A172 (cell line): ENCODE measurements around the gene CCDC175. TPM values are rescaled to one million over a fixed set of nuclear protein-coding genes. Genes with fewer than 3 reads are reported as not detected.

Source experiments
- DNase-seq: peaks from one replicate; pipeline ENCODE4 v3.0.0-alpha.2; 2015; ENCODE audit warnings: low spot score
- total RNA-seq: library from RNA; depleted of rRNA; stranded (reverse); fragments of >200 nt; shearing (Covaris generic); gene quantifications from 2 replicates; pipeline ENCODE4 v1.2.3, GENCODE V29; 2014; rRNA removed

CCDC175 gene
- not detected in 2 replicates for total RNA-seq

DNA sequence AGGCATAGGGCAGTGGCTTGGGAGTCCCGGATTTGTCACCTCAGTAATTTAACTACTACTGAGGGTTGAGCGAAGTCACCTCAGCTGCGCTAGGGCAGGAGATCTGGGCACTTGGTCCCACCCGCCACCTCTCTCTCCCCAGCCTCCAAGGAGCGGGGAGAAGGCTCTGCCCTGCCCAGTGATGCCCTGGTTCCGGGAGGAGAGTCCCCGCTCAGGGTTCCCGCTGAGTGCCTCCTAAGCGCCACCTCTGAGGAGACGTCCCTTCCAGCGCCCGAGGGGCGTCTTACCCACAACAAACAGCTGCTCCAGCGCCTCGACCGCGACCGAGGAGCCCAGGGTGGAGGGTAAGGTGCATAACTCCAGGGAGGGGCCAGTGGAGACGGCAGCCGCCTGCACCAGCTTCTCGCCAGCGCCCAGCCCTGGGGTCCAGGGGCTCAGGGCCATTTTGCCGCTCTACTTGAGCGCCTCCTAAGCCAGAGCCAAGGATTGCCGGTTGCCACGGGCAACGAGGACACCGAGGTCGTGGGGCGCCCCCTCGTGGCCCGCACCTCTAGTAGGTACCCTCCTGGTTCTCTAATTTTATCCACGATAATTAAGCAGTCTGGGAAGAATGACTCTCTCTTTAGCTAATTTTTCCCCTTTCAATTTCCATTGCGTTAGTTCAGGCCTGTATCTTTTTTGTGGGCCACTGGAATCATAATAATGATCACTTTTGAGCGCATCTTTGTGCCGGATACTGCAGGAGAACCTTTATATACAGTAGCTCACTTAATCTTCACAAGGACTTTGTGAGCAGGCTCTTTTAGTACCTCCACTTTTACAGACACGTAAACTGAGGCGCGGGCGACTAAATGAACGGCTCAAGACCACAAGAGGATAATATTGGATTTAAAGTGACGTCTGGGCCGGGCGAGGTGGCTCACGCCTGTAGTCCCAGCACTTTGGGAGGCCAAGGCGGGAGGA lies at the start of gene CCDC175:
Gene CCDC175, minus strand, starts transcription at position 481 of the 963 bp plus-strand sequence. Its CDS starts 37 bp downstream, at position 444.
- DNase-seq: peak; percentile 69

DNA sequence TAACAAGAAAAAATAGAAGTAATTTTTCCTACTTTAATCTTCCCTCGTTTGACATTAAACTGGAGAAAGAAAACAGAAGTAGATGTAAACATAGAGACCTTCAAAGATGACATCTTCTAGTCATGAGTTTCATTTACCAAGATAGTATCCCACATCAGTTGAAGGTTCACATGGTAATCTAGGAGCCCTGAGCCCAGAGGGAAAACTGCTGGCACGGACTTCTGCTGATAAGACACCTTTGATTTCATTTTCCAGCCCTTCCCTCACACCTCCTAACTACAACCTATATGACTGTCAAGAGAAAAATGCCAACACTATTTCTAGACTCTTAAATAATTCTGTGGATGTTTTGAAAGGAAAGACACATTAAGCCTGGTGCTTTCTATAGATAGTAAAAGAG lies 46.0 kb upstream of the CCDC175 start:
- DNase-seq: no peak

DNA sequence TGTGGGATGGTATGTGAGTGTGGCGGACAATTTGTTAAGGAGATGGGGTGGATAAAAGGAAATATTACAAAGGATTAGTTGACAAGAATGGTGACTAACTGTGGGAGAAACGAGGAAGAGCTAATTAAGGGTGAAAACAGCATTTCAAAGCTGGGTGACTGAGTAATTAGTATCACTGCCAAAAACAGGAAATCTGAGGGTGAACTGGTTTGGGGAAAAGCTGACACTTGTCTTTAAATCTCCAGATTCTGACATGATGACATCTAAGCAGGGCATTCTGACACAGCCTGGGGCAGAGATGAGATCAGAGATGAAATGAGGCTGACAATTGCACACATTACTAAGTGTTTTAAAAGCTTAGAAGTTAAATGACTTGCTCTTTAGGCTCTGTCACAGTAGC lies 42.4 kb upstream of the CCDC175 start:
- DNase-seq: peak; percentile 20

DNA sequence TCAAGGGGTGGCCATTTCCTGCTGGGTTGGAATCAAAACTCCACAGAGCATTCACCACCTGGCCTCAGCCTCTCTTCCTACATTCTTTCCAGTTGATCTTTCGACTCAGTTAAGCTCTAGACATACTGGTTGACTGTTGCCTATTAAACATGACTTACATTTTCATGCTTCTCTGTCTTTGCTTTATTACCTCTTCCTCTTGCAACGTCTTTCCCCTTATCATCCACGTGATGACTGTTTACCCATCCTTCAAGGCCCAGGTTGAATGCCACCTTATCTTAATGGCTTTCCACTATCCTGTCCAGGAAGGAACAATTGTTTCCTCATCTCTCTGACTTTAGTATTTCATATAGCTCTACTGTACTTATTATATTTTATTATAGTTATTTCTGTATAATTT lies 24.4 kb upstream of the CCDC175 start:
- DNase-seq: no peak

DNA sequence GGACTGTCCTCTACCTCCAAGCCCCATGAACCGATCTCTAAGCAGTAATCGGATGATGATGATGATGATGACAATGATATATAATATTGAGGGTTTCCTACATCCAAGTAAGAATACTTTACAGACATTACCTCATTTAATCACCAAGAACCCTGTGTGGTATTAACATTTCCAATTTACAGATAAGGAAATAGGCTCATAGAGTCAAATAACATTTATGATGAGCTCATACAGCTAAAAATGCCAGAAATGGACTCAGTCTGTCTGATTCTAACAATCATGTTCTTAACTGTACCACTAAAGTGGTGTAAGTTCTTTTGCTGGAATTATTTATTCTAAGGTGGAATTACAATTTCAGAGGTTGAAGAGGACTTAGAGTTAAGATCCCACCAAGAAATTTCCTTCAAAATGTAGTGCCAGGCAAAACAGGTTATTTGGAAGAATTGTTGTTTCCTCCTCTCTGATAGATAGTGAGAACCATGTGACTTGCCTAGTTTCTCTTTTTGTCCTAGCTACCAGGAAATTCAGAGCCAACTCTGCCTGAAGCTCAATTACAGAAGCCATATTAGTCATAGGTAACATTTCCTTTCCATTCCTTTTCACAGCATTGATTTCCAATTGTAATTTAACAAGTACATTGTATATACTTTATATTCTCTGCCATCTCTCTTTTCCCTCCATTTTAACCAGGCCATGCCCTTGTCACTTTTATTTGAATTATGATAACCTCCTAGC lies 23.8 kb upstream of the CCDC175 start:
- no peak for DNase-seq

DNA sequence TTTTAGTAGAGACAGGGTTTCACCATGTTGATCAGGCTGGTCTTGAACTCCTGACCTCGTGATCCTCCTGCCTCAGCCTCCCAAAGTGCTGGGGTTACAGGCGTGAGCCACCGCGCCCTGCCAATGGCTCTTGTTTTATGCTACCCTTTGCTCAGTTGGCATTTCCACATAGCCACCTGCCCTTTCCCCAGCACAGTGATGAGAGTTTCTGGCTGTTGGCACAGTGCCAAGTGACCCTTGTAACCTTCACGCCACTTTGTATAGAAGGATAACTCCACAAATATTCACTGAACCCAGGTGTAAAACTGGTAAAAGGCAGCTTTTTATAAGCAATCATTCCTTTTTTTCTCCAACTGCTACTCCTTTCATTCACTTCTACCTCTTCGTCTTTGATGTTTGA lies 18.5 kb upstream of the CCDC175 start:
- no peak for DNase-seq

DNA sequence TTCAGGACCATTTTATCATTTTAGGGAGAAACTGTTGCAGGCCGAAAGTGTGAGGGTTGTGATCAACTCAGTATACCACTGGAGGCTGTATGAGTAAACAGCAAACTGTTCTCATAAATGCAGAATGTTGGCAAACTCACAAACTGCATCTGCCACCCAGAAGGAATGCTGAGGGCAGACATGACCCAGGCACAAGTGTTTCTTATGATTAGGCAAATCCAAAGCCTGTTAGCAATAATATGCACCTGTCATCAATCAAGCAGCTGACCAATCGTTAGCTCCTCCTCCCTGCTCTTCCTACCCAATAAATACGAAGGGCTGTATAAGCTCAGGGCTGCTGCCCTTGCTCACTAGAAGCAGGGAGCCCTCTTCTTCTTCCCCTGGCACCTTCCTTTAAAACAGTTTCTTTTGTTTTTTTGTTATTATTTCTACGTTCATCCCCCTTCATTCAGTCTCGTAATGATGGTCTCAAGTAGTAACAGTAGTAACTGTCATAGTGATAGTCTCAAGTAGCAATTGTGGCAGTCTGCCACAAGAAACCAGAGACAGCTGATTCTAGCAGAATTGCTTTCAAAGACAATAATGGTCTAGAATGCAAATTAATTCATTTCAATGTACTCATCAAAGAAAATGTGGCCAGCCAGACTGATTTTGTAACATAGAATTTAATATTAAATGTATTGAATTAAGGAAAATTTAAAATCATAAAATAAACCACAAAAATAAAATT lies 15.2 kb upstream of the CCDC175 start:
- no peak for DNase-seq

DNA sequence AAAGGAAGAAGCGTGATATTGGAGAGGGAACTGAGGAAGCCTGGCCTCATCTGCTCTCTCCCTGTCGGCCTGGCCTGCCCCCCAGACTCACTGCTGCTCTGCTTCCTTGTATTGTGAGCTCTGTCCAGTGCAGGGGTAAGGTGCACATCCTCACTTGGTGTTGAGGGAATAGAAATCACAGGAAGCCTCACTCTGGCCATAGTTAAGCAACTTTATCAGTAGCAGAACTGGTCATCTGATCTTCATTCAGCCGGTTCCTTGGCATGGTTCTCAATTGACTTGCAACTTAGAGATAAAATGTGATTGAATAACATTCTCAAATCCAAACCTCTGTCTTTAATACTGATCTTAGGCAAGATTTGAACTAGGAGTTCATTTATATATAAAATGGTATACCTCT lies 11.5 kb upstream of the CCDC175 start:
- DNase-seq: no peak

DNA sequence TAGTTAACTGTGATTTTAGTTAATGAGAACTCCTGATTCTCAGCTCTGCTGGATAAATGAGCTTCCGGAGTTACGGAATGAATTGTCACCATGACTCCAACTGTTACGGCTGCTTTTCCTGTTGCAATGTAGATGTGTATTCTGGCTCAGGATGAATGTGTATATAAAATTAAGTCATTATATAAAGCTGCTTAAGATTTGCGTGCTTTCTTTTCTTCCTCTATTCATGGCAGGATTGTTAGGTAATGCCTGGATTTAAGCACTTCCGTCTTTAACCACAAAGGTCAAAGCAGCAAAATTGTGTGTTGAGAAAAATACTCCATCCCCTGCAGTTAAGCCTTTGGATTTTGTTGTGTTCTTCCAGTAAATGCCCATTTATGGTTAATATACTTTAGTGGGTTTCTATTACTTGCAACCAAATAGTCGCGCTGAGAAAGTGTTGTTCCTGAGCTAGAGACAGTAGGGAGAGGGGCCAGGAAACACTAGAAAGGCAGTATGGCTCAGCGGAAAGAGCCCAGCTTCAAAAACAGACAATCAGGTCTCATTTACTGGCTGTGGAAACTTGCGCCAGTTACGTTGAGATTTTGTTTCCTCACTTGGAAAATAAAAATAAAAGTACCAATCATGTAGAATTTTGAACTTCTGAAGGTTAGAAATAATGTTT lies 9.4 kb upstream of the CCDC175 start:
- DNase-seq: peak; percentile 50

DNA sequence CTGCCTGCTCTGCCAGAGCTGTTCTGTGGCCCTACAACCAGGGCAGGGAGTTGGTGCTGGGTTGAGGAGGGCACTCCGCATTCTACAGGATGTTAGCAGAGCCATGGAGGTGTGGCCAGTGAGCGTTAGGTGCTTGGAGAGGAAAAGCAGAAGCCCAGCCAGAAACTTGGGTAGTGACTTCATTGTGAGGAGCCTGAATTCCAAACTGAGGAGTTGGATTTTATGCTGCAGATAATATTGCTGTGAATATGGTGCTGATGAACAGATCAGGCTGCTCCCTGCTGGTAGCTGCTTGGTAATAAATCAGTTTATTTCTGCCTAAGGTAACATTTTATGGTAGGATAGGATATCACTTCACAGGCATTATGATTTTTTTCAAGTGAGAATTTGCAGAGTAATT lies 7.1 kb upstream of the CCDC175 start:
- peak; percentile 41 for DNase-seq

DNA sequence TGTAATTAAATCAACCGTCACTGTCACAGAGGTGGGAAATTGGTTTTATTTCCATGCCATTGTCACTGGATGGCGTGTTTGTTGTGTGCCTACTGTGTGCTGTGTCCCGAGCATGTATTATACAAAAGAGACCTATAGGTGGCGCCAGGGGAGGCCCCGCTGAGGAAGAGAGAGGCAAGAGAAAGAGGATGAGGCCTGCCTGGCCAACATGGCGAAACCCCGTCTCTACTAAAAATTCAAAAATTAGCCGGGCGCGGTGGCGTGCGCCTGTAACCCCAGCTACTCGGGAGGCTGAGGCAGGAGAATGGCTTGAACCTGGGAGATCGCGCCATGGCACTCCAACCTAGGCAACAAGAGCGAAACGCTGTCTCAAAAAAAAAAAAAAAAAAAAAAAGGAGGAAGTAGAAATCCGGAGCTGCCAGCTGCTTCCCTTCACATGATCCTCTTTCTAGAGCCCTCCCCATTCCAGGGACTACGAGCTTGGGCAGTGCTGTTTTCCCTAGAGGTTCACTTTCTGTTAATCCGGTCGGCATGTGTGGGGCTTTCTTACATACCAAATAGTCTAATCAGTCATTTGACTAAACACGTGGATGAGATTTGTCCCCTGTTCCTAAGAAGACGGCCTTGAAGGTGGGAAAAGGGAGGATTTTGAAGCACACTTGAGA lies 6.4 kb upstream of the CCDC175 start:
- DNase-seq: no peak

DNA sequence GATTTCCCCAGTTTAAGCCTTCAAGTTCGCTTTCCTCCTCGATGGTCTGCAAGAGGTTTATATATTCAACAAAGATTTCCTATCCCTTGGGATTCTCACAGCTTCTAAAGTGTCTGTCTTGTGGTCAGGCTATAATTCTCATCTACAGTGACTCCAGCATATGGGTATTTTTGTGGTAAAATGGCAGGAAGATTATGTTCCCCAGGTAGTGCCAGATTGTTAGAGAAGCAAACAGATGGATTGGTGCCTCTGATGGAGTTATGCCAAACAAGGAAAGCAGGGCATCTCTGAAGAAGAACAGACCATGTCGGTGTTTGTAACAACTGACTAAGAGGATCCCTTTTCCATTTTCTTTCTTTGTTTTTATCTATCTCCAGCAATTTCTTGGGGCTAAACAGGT lies 5.5 kb upstream of the CCDC175 start:
- no peak for DNase-seq

DNA sequence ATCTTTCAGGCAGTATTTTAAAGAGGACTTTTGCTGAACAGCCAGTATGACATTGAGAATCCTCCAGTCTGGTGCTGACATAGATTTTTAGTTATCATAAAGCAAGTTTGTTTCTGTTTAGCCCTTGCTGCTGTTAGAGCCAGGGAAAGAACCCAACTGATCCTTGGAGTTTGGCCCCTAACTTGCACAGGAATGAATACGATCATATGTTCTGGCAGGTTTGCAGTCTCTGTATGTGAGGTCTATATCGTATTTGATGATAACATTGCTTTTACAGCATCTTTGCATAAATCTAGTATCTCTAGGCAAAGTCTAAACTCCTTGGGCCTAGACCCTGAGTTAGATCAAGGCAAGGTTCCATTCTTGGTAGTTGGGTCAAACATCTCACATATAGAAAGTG lies 4.3 kb upstream of the CCDC175 start:
- DNase-seq: no peak

DNA sequence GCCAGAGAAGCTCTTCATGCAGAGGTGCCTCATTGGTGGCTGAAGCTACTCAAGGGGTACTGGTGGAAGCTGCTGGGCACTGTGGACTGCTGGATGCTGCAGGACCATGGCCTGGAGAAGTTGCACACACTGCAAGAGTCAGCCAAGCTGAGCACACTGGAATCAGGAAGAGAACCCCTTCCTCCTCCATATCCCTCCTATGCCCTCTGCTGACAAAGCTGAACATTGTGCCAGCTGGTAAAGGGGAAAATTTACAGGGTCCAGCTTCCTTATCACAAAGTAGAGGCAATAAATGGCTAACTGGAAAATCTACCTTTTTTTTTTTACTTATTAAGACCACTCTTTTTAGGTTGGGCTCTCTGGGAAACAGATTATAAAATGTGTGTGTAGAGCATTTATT lies 6.5 kb downstream of the CCDC175 start:
- no peak for DNase-seq

DNA sequence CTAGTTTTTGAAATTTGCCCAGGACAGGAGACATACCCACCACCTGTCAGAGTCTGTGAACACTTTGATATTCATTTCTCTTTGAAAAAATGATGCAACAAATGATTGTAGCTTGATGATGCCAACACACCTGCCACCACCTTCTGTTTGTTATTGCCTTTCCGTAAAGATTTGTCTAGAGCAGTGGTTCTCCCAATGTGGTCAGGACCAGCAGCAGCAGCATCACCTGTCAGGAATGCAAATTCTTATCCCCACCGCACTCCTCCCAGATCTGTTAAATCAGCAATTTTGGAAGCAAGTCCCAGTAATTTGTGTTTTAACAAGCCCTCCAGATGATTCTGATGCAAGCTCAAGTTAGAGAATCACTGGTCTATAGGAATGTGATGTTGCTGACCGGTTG lies 9.9 kb downstream of the CCDC175 start:
- DNase-seq: no peak

DNA sequence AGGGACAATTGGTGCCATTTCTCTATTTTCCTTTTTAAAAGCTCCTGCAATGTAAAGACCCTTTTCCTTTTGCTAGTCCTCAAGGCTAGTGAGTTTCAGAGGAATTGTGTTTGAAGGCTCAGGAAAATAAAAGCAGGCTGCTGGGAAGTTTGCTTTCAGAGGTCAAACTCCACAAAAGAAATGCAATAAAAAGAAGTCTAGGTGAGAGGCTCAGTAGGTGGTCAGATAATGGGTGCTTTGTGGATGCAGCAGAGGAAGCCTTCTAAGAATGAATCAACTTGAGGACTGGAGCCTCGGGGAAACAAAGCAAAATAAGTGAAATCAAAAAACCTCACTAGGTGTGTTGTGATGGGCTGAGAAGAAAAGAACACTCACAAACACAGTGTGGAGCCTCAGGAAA lies 10.3 kb downstream of the CCDC175 start:
- no peak for DNase-seq

DNA sequence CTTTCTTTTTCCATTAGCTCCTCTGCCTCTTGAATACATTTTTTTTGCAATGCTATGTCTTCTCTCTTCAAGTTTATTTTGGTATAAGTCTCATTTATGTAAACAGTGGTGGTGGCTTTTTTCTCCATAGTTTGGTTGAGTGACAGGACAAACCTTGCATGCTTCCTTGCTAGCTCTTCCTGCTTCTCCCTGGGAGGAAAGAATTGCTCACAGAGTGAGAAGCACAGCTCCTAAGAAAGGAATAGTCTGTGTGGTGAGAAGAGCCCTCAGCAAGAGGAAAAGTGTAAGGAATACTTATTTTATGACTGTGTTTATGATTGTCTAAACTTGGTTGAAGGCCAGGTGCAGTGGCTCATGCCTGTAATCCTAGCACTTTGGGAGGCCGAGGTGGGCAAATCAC lies 11.5 kb downstream of the CCDC175 start:
- no peak for DNase-seq

DNA sequence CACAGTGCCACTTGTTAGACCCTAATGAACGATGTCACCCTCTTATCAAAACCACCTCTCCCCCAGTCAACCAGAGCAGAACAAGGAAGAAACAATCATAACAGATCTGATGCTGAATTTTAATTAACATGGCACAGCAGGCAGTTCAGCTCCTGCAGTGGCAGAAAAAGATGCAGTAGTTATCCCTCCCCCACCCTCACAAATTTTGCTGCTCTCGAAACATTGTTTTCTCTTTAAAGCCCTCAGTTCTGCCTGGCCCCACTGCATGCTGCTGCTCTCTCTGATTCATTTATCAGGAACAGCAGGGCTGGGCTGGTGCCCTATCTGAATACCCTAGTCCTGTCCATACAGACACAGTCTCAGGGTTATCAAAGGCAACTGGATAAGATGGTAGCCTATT lies 12.2 kb downstream of the CCDC175 start:
- no peak for DNase-seq

DNA sequence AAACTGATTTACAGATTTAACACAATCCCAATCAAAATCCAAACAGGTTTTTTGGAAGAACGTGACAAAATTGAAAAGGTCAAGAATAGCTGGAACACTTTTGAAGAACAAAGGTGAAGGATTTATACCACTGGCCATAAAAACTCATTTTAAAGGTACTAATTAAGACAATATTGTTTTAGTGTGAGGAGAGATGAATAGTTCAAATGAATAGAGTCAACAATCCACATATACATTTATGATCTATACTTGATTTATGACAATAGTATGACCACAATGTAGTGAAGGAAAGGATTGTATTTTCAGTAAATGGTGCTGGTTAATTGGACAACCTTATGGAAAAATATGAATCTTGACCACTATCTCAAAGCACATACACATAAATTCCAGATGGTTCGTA lies 29.3 kb downstream of the CCDC175 start:
- no peak for DNase-seq

DNA sequence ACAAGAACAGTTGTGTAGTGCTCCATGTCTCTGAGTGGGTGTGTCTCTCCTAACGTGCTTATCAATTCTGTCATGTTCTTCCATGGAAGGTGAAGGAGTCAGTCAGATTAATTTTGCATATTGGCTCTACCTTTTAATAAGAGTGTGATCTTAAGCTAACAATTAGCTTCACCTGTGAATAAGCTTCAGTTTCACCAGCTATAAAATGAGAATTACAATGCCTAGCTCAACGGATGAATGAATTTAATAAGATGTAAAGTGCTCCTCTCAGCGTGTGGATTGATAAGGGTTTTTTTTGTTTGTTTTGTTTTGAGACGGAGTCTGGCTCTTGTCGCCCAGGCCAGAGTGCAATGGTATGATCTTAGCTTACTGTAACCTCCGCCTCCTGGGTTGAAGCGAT lies 32.7 kb downstream of the CCDC175 start:
- DNase-seq: no peak

DNA sequence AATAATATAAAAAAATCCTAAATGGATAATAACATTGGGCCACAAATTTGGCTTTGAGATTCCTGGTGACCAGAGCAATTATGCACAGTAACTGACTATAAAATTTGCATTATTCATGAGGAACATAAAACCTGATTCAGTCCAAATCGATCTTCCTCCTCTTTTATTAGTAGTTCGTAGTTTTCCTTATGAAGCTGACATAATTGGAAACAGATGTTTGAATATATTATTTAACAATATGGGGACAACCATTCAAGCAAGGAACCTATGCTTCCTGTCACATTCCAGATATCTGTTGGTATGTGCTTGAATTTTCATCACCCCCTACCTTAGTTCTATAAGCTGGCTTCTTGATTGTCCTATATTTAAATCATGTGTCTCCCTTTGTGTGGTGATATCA lies 34.9 kb downstream of the CCDC175 start:
- no peak for DNase-seq
